ENCODE data around the gene CAPN13.

The CAPN13 gene

GRCh38 chr2:30756971-30757370 lies 50.3 kb downstream of the CAPN13 start:
- Histone ChIP-seq H3K4me2 (ENCODE audit: low read depth, low read length, poor library complexity, severe bottlenecking) (no peak overlapping the region), H3K36me3 (ENCODE audit: insufficient read depth, low read length) (no peaks in the 10 kb centered on the region), H3K9ac (ENCODE audit: low read depth, low read length, poor library complexity, severe bottlenecking) (no peak overlapping the region), H3K79me2 (ENCODE audit: insufficient read depth, low read length) (no peaks in the 10 kb centered on the region), H3K9me3 (ENCODE audit: insufficient read depth, low read depth, low read length) (no peaks in the 10 kb centered on the region), H3K9me2 (replicated peaks; ENCODE audit: low read depth, low read length) (no peaks in the 10 kb centered on the region), H3F3A (ENCODE audit: low read depth) (no peaks in the 10 kb centered on the region), H3K4me3 (ENCODE audit: low read length, poor library complexity, severe bottlenecking) (no peak overlapping the region), H2AFZ (ENCODE audit: low read length) (no peak overlapping the region), H3K27me3 (ENCODE audit: insufficient read depth, low read length, poor library complexity, severe bottlenecking) (no peaks in the 10 kb centered on the region), H4K20me1 (ENCODE audit: insufficient read depth, low read length, poor library complexity, severe bottlenecking) (no peaks in the 10 kb centered on the region), H3K4me1 (ENCODE audit: insufficient read depth, low read length, poor library complexity, severe bottlenecking) (no peaks in the 10 kb centered on the region)
- TF ChIP-seq EZH2phosphoT487 (IDR thresholded peaks at IDR 0.05; ENCODE audit: borderline replicate concordance) (no peak), CTCF (conservative IDR thresholded peaks at IDR 0.05; ENCODE audit: low read length) (no peak)

- Histone ChIP-seq H3F3A (ENCODE audit: low read depth) (no peaks in the 10 kb centered on the region), H4K20me1 (ENCODE audit: insufficient read depth, low read length, poor library complexity, severe bottlenecking) (no peaks in the 10 kb centered on the region), H3K4me2 (ENCODE audit: low read depth, low read length, poor library complexity, severe bottlenecking) (no peak overlapping the region), H3K9me2 (replicated peaks; ENCODE audit: low read depth, low read length) (no peaks in the 10 kb centered on the region), H3K36me3 (ENCODE audit: insufficient read depth, low read length) (no peaks in the 10 kb centered on the region), H3K9ac (ENCODE audit: low read depth, low read length, poor library complexity, severe bottlenecking) (no peak overlapping the region), H3K9me3 (ENCODE audit: insufficient read depth, low read depth, low read length) (no peaks in the 10 kb centered on the region), H3K79me2 (ENCODE audit: insufficient read depth, low read length) (no peaks in the 10 kb centered on the region), H3K4me1 (ENCODE audit: insufficient read depth, low read length, poor library complexity, severe bottlenecking) (no peaks in the 10 kb centered on the region), H3K4me3 (ENCODE audit: low read length, poor library complexity, severe bottlenecking) (no peak overlapping the region), H2AFZ (ENCODE audit: low read length) (no peak overlapping the region), H3K27me3 (ENCODE audit: insufficient read depth, low read length, poor library complexity, severe bottlenecking) (no peaks in the 10 kb centered on the region)
- TF ChIP-seq CTCF (conservative IDR thresholded peaks at IDR 0.05; ENCODE audit: low read length) (no peak), EZH2phosphoT487 (IDR thresholded peaks at IDR 0.05; ENCODE audit: borderline replicate concordance) (no peak)
These were observed 51.1 kb downstream of the CAPN13 start for GRCh38 chr2:30756051-30756719.

GRCh38 chr2:30753630-30754029 lies 53.6 kb downstream of the CAPN13 start:
- H3K9ac ChIP-seq (ENCODE audit: low read depth, low read length, poor library complexity, severe bottlenecking), result no peak overlapping the region
- H3K79me2 ChIP-seq (ENCODE audit: insufficient read depth, low read length), result no peaks in the 10 kb centered on the region
- no peaks in the 10 kb centered on the region for H3K27me3 ChIP-seq (ENCODE audit: insufficient read depth, low read length, poor library complexity, severe bottlenecking)
- H3K36me3 ChIP-seq (ENCODE audit: insufficient read depth, low read length), result no peaks in the 10 kb centered on the region
- H3F3A ChIP-seq (ENCODE audit: low read depth), result no peaks in the 10 kb centered on the region
- no peak overlapping the region for H3K4me2 ChIP-seq (ENCODE audit: low read depth, low read length, poor library complexity, severe bottlenecking)
- H2AFZ ChIP-seq (ENCODE audit: low read length), result no peak overlapping the region
- TF ChIP-seq CTCF (conservative IDR thresholded peaks at IDR 0.05; ENCODE audit: low read length) (no peak), EZH2phosphoT487 (IDR thresholded peaks at IDR 0.05; ENCODE audit: borderline replicate concordance) (no peak)
- no peaks in the 10 kb centered on the region for H3K9me3 ChIP-seq (ENCODE audit: insufficient read depth, low read depth, low read length)
- no peaks in the 10 kb centered on the region for H3K9me2 ChIP-seq (replicated peaks; ENCODE audit: low read depth, low read length)
- no peaks in the 10 kb centered on the region for H3K4me1 ChIP-seq (ENCODE audit: insufficient read depth, low read length, poor library complexity, severe bottlenecking)
- H4K20me1 ChIP-seq (ENCODE audit: insufficient read depth, low read length, poor library complexity, severe bottlenecking), result no peaks in the 10 kb centered on the region
- no peak overlapping the region for H3K4me3 ChIP-seq (ENCODE audit: low read length, poor library complexity, severe bottlenecking)
